GM18519 (cell line): ENCODE results near the gene DCLRE1B.
"Not testable (repeated sequence)": the region's sequence is repeated elsewhere in the genome, so short reads cannot be mapped to it uniquely, and the experiment has no call there.

Experiments used
- ATAC-seq: cut with Tn5 transposase; IDR thresholded peaks from one replicate; pipeline ENCODE4 v1.9.1; 2021; ENCODE audit warnings: mild to moderate bottlenecking, moderate library complexity; ENCODE audit not compliant: unreplicated experiment, low FRiP score

The DCLRE1B gene

DNA sequence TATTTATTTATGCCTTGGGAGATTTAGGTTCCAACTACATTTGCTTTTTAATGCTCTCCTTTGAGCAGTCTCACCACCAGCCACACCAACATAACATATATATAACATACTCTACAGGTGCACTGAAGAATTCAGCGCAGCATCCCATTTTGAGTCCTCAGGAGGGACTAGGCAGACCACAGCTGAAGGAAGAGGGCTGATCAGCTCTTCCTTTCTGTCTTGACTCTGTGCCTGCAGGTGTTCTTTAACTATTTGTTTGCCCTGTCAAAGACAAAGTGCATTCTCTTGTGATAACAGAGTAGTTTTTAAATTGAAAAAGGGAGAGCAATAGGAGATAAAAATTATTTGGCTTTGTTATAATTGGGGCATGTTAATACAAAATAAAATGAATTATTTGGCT is 41.0 kb downstream of the DCLRE1B start:
- no peak for ATAC-seq

DNA sequence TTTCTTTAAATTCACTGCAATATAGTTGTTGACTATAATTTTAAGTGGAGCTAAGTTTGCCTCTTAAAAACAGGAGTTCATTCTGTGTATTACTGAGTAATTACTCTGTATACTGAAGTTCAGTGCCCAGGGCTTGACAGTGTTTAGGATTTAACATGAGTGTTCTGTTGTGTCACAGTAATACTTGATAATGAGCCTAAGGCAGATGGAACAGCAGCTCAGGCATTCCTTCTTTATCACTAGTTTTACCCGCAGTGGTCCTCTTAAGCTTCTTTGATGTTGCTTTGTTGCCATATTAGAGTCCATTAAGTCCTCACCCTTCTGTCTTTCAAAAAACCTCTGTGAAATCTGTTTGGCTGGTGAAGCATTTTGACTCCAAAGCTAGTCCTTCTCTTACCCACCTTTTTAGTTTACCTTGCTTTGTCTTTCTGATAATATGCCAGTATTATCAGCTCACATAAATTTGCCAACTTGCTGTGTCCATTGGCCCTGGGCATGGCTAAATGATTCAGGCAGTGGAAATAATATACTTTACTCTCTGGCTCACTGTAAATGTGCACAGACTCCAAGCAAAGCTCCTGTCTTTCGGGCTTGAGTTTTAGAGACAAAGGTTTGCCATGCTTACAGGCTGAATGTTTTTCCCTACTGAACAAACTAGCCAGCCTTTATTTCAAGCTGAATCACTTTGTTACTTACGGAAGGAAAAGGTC is 41.7 kb downstream of the DCLRE1B start:
- ATAC-seq: no peak

DNA sequence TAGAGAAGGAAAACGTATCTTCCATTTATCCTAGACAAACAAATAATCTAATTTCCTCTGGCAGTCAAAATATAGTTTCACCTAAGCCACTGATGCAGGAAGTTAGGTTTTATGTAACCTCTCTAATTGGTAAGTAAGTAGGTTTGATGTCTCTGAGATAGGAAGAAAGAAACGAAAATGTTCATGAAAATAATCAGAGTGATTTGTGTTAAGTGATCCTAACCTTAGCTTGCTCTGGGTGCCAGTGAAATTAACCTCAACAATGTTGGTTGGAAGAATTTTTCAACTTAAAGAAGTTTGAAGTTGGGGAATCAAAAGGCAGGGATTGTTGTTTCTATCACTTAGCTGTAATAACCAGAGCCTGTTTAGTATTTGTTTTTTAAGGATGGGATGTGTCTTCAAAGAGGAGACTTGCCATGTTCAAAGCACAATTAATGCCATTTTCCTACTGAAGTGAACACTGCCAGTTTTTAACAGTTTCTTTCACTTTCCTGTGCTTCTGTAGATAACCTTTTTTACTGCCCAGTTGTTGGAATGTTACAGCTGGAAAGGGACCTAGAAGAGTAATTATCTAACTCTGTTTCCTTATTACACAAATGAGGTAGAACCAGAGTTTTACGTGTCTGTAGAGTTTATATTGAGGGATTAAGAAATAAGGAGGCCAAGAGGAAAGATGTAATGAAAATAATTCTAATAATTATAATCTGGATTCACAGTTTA is 42.4 kb downstream of the DCLRE1B start:
- no peak for ATAC-seq

DNA sequence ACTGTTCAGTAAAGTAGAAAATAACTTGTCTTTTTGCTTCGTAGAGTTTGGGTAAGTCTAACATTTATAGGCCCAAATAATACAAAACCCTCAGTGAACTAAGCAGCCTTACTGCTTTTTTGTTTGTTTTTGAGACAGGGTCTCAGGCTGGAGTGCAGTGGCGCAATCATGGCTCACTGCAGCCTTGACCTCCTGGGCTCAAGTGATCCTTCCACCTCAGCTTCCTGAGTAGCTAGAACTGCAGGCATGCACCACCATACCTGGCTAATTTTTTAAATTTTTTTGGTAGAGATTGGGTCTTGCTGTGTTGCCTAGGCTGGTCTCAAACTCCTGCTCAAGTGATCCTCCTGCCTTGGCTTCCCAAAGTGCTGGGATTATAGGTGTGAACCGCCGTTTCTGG is 43.0 kb downstream of the DCLRE1B start:
- not testable (repeated sequence) for ATAC-seq

DNA sequence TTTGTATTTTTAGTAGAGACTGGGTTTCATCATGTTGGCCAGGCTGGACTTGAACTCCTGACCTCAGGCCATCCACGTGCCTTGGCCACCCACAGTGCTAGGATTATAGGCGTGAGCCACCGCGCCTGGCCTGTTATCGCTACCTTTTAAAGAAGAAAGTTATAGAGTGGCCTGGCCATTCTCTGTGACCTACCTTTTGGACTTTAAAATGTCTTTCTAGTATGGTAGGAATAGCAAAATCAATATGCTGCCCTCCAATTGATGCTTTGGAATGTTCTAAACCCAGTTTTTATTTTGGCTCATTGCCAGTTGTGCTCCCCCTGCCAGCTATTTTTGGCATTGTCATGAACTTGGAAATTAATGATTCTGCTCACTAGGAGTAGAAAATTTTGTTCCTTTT is 43.9 kb downstream of the DCLRE1B start:
- ATAC-seq: no peak

DNA sequence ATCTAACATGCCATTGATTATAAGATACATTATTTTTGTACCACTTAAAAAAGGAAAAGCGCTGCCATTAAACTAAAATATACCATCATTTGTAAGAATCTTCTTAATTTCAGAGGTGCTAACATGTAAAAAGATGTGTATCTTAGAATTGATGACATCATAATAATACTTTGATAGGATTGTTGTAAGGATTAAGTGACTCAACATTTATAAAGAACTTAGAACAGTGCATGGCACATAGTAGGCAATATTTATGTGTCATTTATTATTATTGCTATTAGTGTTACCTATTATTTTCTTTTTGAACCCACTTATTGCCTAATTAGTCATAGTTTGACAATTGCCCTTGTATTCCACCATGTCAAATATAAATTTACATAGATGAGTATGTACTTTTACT is 45.8 kb downstream of the DCLRE1B start:
- ATAC-seq: no peak

DNA sequence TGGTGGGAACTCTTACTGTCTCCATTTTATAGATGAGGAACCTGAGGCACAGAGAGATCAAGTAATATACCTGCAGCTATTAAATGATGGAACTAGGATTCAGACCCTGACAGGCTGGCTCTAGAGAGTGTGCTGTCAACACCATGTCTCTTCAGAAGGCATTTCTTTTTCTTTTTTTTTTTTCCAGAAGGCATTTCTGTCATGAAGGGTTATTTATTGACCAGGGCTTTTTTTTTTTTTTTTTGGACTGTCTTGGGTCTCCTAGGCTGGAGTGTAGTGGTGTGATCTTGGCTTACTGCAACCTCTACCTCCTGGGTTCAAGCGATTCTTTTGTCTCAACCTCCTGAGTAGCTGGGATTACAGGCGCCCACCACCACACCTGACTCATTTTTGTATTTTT is 46.6 kb downstream of the DCLRE1B start:
- ATAC-seq: no peak

DNA sequence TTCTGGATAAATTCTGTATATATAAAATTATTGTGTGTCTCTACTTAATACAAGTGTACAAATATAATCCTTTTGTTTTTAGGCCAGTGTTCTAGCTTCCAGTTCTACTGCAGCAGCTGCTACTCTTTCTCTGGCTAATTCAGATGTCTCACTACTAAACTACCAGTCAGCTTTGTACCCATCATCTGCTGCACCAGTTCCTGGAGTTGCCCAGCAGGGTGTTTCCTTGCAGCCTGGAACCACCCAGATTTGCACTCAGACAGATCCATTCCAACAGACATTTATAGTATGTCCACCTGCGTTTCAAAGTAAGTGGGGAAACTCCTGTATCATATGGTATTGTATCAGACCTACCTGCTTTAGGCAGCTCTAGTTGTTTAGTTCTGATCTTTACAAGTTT is 52.9 kb downstream of the DCLRE1B start:
- no peak for ATAC-seq

DNA sequence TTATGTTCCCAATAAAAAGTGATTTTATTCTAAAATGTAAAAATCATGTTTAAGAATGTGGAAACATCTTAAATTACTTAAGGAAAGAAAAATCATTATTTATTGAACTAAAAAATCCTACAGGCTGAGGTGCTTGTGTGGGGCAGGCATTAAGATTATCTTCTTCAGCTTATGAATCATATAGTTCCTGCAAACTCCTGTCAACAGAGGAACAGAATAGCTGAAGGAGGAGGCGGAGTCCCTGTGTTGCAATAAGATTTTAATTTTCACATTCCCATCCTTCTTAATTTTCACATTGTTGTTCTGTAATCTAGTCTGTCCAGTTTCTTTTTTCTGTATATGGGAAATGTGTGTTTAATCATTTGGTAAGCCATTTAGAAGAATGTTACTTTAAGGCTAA is 53.6 kb downstream of the DCLRE1B start:
- ATAC-seq: no peak

DNA sequence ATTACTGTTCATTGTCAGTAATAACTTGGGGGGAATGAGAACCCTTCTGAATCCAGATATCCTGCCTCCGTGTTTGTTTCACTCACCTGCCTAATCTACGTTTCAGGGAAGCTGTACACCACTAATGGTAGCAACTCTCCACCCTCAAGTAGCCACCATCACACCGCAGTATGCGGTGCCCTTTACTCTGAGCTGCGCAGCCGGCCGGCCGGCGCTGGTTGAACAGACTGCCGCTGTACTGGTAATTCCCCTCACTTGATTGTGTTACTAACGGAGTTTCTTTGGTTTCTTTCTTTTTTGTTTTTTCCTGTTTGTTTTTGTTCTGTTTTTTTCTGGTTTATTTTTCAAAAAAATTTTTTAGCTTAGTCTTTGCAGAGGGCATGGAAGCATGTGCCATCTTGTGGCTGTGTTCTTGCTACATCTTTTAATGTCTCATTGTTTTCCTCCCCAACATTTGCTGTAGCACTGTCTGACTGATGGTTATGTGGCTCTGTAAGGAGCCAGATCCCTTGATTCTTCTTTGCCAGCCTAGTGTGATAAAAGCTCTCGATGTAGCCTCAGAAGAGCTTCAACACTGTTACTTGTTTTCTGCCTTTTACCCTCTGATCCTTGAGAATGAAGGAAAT is 58.3 kb downstream of the DCLRE1B start:
- no peak for ATAC-seq
